GM23338 (cell line): ENCODE data around the gene EMILIN2. TPM values are rescaled to one million over a fixed set of nuclear protein-coding genes. Genes with fewer than 3 reads are reported as not detected.

ENCODE experiments used
- EZH2phosphoT487 ChIP-seq: fragments of 200-600 bp; sonication (generic); IDR thresholded peaks from one replicate; pipeline ENCODE4 v1.8.1; 2018; ENCODE audit warnings: antibody characterized with exemption; ENCODE audit not compliant: unreplicated experiment
- JUNB ChIP-seq: IDR thresholded peaks from one replicate; pipeline ENCODE4 v1.6.1; 2016; ENCODE audit warnings: antibody characterized with exemption; ENCODE audit not compliant: unreplicated experiment
- NANOG ChIP-seq: IDR thresholded peaks from 2 replicates; pipeline ENCODE4 v1.6.1; 2016; ENCODE audit warnings: antibody characterized with exemption, borderline replicate concordance
- ZNF114 ChIP-seq: fragments of 250-450 bp; sonication (Bioruptor Pico); IDR thresholded peaks from 2 replicates; pipeline ENCODE4 v1.5.0; 2020; ENCODE audit warnings: mild to moderate bottlenecking, moderate library complexity
- polyA plus RNA-seq: library from polyadenylated mRNA; unstranded; fragments of >200 nt; fragmentation: Nextera tagmentation; extraction: Ambion mirVana; gene quantifications from 2 replicates; pipeline ENCODE4 v1.2.1, GENCODE V29; 2016
- total RNA-seq: library from RNA; depleted of rRNA; stranded (reverse); fragments of >200 nt; shearing (Covaris generic); gene quantifications from 2 replicates; pipeline ENCODE4 v1.2.3, GENCODE V29; 2014
- TF ChIP-seq, protein P1 (sequence below): fragments of 250-450 bp; sonication (Bioruptor Pico); IDR thresholded peaks from 2 replicates; pipeline ENCODE4 v1.5.0; 2020; ENCODE audit warnings: mild to moderate bottlenecking, moderate library complexity
- TF ChIP-seq, protein P2 (sequence below), 2 experiments: fragments of 200-600 bp in 1 of 2; sonication (generic) in 1 of 2; conservative IDR thresholded peaks; 2 replicates each; pipeline versions ENCODE4 v1.5.1 to v1.6.1; 2016 to 2017; ENCODE audit warnings: antibody characterized with exemption in 2 of 2, low read depth in 2 of 2, mild to moderate bottlenecking in 2 of 2, moderate library complexity in 1 of 2
- TF ChIP-seq, protein P3 (sequence below): IDR thresholded peaks from 2 replicates; pipeline ENCODE4 v1.6.1; 2016; ENCODE audit warnings: antibody characterized with exemption

The EMILIN2 gene
- total and polyA plus RNA-seq, 2 experiments from 2014 or later, result 3.0 to 11.6 TPM

DNA sequence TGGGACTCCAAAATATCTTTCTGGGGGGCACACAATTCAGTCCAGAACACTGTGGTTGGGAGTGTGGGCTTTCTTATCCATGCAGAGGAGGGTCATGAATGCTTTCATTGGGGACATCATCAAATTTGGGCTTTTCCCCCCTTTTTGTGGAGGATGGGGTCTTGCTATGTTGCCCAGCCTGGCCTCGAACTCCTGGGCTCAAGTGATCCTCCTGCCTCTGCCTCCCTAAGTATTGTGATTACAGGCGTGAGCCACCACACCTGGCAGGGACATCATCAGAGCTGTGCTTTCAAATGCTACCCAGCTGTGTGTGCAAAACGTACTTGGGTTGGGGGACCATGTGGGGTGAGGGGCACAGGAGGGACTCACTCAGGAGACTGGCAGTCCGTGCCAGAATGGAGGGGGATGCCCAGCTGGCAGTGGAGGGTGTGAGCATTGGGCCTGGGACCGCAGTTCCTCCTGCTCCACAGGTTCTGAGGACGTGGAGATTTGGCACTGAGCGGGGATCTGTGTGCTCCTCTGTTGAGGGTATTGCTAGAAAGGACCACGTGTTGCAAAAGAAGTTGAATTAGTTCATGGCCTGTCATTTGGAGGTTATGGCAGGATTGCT is 24.4 kb downstream of the EMILIN2 start (continued):
- TF ChIP-seq, protein P1, sequence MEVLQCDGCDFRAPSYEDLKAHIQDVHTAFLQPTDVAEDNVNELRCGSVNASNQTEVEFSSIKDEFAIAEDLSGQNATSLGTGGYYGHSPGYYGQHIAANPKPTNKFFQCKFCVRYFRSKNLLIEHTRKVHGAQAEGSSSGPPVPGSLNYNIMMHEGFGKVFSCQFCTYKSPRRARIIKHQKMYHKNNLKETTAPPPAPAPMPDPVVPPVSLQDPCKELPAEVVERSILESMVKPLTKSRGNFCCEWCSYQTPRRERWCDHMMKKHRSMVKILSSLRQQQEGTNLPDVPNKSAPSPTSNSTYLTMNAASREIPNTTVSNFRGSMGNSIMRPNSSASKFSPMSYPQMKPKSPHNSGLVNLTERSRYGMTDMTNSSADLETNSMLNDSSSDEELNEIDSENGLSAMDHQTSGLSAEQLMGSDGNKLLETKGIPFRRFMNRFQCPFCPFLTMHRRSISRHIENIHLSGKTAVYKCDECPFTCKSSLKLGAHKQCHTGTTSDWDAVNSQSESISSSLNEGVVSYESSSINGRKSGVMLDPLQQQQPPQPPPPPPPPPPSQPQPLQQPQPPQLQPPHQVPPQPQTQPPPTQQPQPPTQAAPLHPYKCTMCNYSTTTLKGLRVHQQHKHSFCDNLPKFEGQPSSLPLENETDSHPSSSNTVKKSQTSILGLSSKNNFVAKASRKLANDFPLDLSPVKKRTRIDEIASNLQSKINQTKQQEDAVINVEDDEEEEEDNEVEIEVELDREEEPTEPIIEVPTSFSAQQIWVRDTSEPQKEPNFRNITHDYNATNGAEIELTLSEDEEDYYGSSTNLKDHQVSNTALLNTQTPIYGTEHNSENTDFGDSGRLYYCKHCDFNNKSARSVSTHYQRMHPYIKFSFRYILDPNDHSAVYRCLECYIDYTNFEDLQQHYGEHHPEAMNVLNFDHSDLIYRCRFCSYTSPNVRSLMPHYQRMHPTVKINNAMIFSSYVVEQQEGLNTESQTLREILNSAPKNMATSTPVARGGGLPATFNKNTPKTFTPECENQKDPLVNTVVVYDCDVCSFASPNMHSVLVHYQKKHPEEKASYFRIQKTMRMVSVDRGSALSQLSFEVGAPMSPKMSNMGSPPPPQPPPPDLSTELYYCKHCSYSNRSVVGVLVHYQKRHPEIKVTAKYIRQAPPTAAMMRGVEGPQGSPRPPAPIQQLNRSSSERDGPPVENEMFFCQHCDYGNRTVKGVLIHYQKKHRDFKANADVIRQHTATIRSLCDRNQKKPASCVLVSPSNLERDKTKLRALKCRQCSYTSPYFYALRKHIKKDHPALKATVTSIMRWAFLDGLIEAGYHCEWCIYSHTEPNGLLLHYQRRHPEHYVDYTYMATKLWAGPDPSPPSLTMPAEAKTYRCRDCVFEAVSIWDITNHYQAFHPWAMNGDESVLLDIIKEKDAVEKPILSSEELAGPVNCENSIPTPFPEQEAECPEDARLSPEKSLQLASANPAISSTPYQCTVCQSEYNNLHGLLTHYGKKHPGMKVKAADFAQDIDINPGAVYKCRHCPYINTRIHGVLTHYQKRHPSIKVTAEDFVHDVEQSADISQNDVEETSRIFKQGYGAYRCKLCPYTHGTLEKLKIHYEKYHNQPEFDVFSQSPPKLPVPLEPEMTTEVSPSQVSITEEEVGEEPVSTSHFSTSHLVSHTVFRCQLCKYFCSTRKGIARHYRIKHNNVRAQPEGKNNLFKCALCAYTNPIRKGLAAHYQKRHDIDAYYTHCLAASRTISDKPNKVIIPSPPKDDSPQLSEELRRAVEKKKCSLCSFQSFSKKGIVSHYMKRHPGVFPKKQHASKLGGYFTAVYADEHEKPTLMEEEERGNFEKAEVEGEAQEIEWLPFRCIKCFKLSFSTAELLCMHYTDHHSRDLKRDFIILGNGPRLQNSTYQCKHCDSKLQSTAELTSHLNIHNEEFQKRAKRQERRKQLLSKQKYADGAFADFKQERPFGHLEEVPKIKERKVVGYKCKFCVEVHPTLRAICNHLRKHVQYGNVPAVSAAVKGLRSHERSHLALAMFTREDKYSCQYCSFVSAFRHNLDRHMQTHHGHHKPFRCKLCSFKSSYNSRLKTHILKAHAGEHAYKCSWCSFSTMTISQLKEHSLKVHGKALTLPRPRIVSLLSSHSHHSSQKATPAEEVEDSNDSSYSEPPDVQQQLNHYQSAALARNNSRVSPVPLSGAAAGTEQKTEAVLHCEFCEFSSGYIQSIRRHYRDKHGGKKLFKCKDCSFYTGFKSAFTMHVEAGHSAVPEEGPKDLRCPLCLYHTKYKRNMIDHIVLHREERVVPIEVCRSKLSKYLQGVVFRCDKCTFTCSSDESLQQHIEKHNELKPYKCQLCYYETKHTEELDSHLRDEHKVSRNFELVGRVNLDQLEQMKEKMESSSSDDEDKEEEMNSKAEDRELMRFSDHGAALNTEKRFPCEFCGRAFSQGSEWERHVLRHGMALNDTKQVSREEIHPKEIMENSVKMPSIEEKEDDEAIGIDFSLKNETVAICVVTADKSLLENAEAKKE (CRISPR knock-in tag), result no peak
- TF ChIP-seq, protein P2, sequence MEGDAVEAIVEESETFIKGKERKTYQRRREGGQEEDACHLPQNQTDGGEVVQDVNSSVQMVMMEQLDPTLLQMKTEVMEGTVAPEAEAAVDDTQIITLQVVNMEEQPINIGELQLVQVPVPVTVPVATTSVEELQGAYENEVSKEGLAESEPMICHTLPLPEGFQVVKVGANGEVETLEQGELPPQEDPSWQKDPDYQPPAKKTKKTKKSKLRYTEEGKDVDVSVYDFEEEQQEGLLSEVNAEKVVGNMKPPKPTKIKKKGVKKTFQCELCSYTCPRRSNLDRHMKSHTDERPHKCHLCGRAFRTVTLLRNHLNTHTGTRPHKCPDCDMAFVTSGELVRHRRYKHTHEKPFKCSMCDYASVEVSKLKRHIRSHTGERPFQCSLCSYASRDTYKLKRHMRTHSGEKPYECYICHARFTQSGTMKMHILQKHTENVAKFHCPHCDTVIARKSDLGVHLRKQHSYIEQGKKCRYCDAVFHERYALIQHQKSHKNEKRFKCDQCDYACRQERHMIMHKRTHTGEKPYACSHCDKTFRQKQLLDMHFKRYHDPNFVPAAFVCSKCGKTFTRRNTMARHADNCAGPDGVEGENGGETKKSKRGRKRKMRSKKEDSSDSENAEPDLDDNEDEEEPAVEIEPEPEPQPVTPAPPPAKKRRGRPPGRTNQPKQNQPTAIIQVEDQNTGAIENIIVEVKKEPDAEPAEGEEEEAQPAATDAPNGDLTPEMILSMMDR (conservative IDR thresholded peaks at IDR 0.05; ENCODE audit: low read depth in 2 of 2), result no peak
- no peak for TF ChIP-seq ZNF114 (CRISPR knock-in tag)
- TF ChIP-seq NANOG, result no peak
- TF ChIP-seq JUNB, result no peak
- TF ChIP-seq, protein P3, sequence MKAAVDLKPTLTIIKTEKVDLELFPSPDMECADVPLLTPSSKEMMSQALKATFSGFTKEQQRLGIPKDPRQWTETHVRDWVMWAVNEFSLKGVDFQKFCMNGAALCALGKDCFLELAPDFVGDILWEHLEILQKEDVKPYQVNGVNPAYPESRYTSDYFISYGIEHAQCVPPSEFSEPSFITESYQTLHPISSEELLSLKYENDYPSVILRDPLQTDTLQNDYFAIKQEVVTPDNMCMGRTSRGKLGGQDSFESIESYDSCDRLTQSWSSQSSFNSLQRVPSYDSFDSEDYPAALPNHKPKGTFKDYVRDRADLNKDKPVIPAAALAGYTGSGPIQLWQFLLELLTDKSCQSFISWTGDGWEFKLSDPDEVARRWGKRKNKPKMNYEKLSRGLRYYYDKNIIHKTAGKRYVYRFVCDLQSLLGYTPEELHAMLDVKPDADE, result no peak
- TF ChIP-seq EZH2phosphoT487, result no peak
